Central memory CD8-positive, alpha-beta T cell (primary cell): ENCODE measurements around the gene OMA1.

Source experiments
- ATAC-seq: fragments of 150-1000 bp; cut with Tn5 transposase; replicated peaks from 2 replicates; pipeline ENCODE4 v1.10.0; 2022; ENCODE audit warnings: mild to moderate bottlenecking, moderate FRiP score, moderate number of reproducible peaks; ENCODE audit not compliant: poor library complexity, severe bottlenecking; ENCODE audit errors: extremely low read depth
- DNase-seq, 2 donors: peaks; one replicate each; pipeline ENCODE4 v3.0.0; 2021; ENCODE audit warnings: low spot score in 2 of 2
- H3K27ac Mint-ChIP-seq: one replicate; pipeline ENCODE4 v1.8.0; 2022; ENCODE audit warnings: low read depth, mild to moderate bottlenecking, moderate library complexity, mixed read lengths
- H3K27me3 Mint-ChIP-seq: one replicate; pipeline ENCODE4 v1.8.0; 2022; ENCODE audit warnings: mixed read lengths
- H3K36me3 Mint-ChIP-seq: one replicate; pipeline ENCODE4 v1.8.0; 2022; ENCODE audit warnings: mild to moderate bottlenecking, moderate library complexity, mixed read lengths; ENCODE audit not compliant: insufficient read depth
- H3K4me1 Mint-ChIP-seq: one replicate; pipeline ENCODE4 v1.8.0; 2022; ENCODE audit warnings: mixed read lengths
- H3K4me3 Mint-ChIP-seq: one replicate; pipeline ENCODE4 v1.8.0; 2022; ENCODE audit warnings: mild to moderate bottlenecking, moderate library complexity, mixed read lengths
- H3K9me3 Mint-ChIP-seq: one replicate; pipeline ENCODE4 v1.8.0; 2022; ENCODE audit warnings: mixed read lengths

The OMA1 gene

GRCh38 chr1:58441699-58442098 is 104.8 kb downstream of the OMA1 start:
- Mint-ChIP-seq H3K27me3 (no peaks in the 10 kb centered on the region), H3K4me3 (no peak overlapping the region), H3K27ac (no peak overlapping the region), H3K9me3 (no peaks in the 10 kb centered on the region), H3K36me3 (no peaks in the 10 kb centered on the region), H3K4me1 (no peaks in the 10 kb centered on the region)
- DNase-seq: no peak
- ATAC-seq: no peak

- no peaks in the 10 kb centered on the region for H3K4me1 Mint-ChIP-seq
- no peak for ATAC-seq
- no peak overlapping the region for H3K4me3 Mint-ChIP-seq
- no peaks in the 10 kb centered on the region for H3K27me3 Mint-ChIP-seq
- no peaks in the 10 kb centered on the region for H3K9me3 Mint-ChIP-seq
- H3K36me3 Mint-ChIP-seq: no peaks in the 10 kb centered on the region
- no peak overlapping the region for H3K27ac Mint-ChIP-seq
- no peak for DNase-seq
Observed at GRCh38 chr1:58440696-58441095, 105.8 kb downstream of the OMA1 start.

DNA sequence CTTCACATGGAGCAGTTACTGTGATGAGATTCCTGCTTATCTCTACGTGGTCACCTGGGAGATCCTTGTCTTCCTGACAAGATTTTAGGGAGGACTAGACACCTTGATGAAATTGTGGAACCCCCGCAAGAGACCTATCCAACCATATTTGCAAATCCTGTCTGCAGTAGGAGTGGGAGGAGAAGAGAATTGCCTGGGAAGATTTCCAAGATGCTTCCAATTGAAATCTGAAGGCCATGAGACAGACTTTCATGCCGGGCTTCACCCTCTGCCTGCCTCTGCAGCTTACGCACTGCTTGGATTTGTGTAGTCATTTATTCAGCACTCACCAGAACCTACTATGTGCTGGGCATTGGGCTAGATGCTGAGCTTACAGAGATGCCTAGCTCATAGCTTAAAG is 106.6 kb downstream of the OMA1 start:
- H3K36me3 Mint-ChIP-seq: no peaks in the 10 kb centered on the region

DNA sequence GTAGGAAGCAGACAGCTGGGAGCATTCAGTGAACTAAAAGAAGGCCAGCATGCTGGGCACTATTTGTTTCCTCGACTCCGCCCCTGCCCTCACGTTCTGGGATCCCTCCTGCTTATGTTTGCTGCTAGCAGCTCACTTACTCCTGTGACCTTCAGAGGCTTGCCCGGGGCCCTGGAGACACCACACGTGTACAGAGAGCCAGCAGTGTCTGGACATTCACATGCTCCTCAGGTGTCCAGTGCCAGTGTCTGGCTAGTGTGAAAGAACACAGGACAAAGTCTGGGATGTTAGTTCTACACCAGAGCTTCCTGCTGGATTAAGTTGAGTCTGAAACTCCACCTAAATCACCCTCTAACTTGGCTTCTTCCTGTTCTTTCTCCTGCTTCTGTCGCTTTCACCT is 108.1 kb downstream of the OMA1 start:
- no peak for ATAC-seq
- H3K36me3 Mint-ChIP-seq: no peaks in the 10 kb centered on the region

More for the DNA sequence above, 106.6 kb downstream of the OMA1 start:
- Mint-ChIP-seq H3K27me3 (no peaks in the 10 kb centered on the region), H3K27ac (no peak overlapping the region), H3K4me3 (no peak overlapping the region), H3K9me3 (no peaks in the 10 kb centered on the region), H3K4me1 (no peaks in the 10 kb centered on the region)
- DNase-seq: no peak
- ATAC-seq: no peak

GRCh38 chr1:58437623-58438022 is 108.9 kb downstream of the OMA1 start:
- Mint-ChIP-seq H3K27me3 (no peaks in the 10 kb centered on the region), H3K4me1 (no peaks in the 10 kb centered on the region), H3K27ac (no peak overlapping the region), H3K9me3 (no peaks in the 10 kb centered on the region), H3K36me3 (no peaks in the 10 kb centered on the region), H3K4me3 (no peak overlapping the region)
- ATAC-seq (no peak), DNase-seq (no peak)

More for the DNA sequence above, 108.1 kb downstream of the OMA1 start:
- Mint-ChIP-seq H3K4me3 (no peak overlapping the region), H3K27me3 (no peaks in the 10 kb centered on the region), H3K9me3 (no peaks in the 10 kb centered on the region), H3K27ac (no peak overlapping the region), H3K4me1 (no peaks in the 10 kb centered on the region)
- DNase-seq: no peak

DNA sequence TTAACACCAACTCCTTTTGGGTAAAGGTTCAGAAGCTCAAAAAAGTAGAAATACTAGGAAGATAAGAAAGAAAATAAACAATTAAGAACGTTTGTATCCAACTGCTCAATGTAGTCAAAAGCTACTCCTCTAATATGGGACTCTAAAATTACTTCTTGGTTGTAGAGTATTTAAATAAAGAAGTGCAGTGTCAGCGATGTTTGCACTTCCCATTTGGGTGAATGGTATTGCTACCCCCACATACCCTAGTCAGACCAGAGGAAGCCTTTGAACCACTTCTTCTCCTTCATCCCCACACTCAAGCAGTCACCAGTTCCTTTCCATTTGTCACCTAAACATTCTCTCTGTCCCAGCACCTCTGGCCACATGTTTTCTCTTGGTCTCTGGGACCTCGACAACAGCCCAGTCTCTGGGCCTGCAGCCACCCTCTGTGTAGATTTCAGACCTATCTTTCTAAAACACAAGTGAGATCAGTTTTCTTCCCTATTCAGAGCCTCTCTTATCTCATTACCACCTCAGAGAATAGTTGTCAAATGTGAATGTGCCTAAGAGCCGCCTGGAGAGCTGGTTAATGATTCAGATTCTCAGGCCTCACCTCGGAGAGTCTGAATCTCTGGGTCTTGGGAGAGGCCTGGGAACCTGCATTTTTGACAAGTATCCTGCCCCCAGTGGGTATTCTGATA is 109.8 kb downstream of the OMA1 start:
- H3K9me3 Mint-ChIP-seq: no peaks in the 10 kb centered on the region
- H3K36me3 Mint-ChIP-seq: no peaks in the 10 kb centered on the region
- no peaks in the 10 kb centered on the region for H3K4me1 Mint-ChIP-seq
- no peaks in the 10 kb centered on the region for H3K27me3 Mint-ChIP-seq
- no peak for DNase-seq
- H3K27ac Mint-ChIP-seq: no peak overlapping the region
- no peak for ATAC-seq
- H3K4me3 Mint-ChIP-seq: no peak overlapping the region

DNA sequence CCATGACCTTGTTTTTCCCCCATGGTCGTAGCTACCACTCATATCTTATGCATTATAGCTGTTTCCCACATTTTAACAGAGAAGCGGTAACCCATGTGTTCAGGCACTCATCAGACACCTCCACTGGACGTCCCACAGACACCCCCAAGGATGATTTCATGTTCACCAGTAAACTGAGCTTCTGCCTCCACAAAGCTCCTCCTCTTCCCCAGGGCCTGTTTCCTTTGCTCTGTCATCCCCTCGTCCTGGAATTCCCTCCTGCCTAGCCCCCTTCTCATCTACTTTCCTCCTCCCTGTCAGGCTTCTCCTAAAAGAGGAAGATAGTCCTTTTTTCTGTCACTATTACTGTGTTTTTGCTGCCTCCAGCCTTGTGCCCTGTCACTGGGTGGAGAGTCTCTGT is 111.2 kb downstream of the OMA1 start:
- Mint-ChIP-seq H3K9me3 (no peaks in the 10 kb centered on the region), H3K36me3 (no peaks in the 10 kb centered on the region), H3K4me3 (no peak overlapping the region), H3K27ac (no peak overlapping the region), H3K27me3 (no peaks in the 10 kb centered on the region), H3K4me1 (no peaks in the 10 kb centered on the region)
- no peak for DNase-seq
- ATAC-seq: no peak

DNA sequence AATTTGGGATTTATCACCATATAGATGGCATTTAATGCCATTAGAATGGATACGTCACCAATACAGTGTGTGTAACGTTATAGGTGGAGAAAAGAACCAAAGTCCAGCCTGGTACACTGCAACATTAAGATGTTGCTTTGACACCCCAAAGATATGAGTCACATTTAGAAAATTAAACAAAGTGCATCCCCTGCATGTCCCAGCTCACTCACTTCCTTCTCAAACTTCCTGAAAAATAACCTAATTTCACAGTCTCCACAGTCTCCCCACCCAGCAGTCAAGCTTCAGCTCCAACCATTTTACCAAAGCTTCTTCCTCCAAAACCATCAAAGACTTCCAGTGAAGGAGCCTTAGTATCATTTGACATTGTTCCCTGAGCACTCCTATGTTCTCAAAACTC is 111.9 kb downstream of the OMA1 start:
- ATAC-seq: no peak
- no peaks in the 10 kb centered on the region for H3K36me3 Mint-ChIP-seq
- H3K27me3 Mint-ChIP-seq: no peaks in the 10 kb centered on the region
- DNase-seq: no peak
- no peak overlapping the region for H3K27ac Mint-ChIP-seq
- no peak overlapping the region for H3K4me3 Mint-ChIP-seq
- no peaks in the 10 kb centered on the region for H3K9me3 Mint-ChIP-seq
- no peaks in the 10 kb centered on the region for H3K4me1 Mint-ChIP-seq

DNA sequence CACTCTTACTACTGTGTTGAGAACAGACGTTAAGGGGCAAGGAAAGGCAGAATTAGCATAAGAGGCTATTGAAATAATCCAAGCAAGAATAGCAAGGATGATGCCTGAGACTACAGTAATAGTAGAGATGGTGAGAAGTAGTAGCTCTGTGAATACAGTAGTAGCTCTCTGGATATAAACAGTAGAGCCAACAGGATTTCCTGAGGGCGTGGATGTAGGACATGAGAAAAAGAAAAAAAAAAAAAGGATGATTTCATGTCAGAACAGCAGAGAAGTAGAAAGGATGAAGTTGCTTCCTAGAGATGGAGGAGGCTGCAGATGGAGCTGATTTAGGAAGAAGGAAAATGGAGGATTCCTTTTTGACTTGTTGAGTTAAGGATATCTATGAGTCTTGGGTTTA is 112.3 kb downstream of the OMA1 start:
- H3K27me3 Mint-ChIP-seq: no peaks in the 10 kb centered on the region
- no peak for ATAC-seq

DNA sequence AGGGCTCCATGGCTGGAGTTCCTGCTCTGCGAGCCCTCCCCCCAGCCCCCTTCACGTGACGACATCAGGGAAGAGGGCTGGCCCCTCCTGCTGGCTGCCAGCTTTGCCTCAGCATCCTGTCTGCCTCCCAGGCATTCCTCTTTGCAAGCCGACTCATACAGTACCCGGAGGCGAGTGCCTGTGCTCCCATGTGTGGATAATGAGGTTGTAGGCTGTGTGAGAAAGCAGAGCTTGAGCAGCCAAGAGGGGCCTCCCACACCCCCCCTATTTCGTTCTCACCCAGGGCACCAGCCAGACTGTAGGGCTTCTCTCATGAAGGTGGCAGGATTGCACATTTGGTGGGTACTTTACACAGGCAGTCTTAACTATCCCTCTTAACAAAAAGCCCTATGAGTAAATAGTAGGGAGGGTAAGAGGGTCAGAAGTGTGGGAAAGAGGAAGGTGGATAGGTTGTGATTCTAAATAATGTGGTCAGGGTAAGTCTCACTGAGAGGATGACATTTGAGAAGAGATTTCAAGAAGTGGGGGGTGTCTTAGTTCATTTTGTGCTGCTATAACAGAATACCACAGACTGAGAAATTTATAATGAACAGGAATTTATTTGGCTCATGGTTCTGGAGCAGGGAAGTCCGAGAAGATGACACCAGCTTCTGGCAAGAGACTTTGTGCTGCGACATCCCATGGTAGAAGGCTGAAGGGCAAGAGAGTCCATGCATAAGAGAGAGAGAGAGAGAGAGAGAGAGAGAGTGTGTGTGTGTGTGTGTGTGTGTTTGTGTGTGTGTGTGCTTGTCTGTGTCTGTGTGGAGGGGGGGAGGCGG is 113.5 kb downstream of the OMA1 start:
- no peak overlapping the region for H3K27ac Mint-ChIP-seq
- no peak for ATAC-seq

More for the DNA sequence above, 112.3 kb downstream of the OMA1 start:
- Mint-ChIP-seq H3K4me3 (no peak overlapping the region), H3K4me1 (no peaks in the 10 kb centered on the region), H3K9me3 (no peaks in the 10 kb centered on the region), H3K36me3 (no peaks in the 10 kb centered on the region), H3K27ac (no peak overlapping the region)
- DNase-seq: no peak

DNA sequence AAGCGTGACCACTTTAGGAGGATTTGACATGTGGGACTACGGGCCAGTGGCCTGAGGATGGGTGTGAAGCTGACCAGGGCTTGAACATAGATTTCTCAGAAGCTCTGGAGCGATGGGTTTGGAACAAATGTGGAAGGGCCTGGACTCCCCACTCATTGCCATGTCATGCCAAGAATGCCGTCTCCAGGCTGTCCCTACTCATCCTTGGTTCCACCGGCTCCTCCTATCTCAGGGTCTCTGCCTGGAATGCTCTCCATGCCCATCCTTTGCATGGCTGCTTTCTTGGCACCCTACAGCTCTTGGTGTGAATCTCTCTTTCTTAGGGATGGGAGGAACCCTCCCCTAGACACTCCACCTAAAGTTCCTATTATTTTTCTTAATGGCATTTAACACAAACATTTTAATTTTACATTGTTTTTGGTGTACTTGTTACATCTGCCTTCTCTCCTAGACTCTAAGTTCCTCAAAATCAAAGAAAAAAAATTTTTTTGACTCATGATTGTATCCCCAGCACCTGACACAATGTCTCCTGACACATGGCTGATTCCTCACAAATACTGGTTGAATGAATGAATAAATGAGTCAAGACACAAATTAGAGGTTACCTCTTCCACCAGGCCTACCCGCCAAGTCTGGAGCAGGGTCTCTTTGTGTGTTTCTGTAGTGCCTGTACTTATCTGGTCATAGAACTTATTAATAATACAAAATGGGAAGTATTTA is 114.5 kb downstream of the OMA1 start:
- ATAC-seq (no peak), DNase-seq (no peak)
- H3K27me3 Mint-ChIP-seq: no peaks in the 10 kb centered on the region
- no peak overlapping the region for H3K4me3 Mint-ChIP-seq
- no peaks in the 10 kb centered on the region for H3K4me1 Mint-ChIP-seq
- no peak overlapping the region for H3K27ac Mint-ChIP-seq
- no peaks in the 10 kb centered on the region for H3K36me3 Mint-ChIP-seq
- H3K9me3 Mint-ChIP-seq: no peaks in the 10 kb centered on the region

More for the DNA sequence above, 113.5 kb downstream of the OMA1 start:
- no peak for DNase-seq
- Mint-ChIP-seq H3K4me3 (no peak overlapping the region), H3K36me3 (no peaks in the 10 kb centered on the region), H3K9me3 (no peaks in the 10 kb centered on the region), H3K4me1 (no peaks in the 10 kb centered on the region), H3K27me3 (no peaks in the 10 kb centered on the region)
